ENCODE results near the gene RNF183.

Gene RNF183

GRCh38 chr9:113302792-113303418 is at the start of gene RNF183:
Gene RNF183, minus strand, starts transcription at chr9:113303376. Its CDS starts 5,192 bp downstream, at chr9:113298184.
- DNase-seq, result no peak

- DNase-seq, result no peak
These were observed 49.2 kb upstream of the RNF183 start for GRCh38 chr9:113352411-113352810.

- DNase-seq, result no peak
These were observed 48.8 kb upstream of the RNF183 start for GRCh38 chr9:113352006-113352405.

- no peak for DNase-seq
These were observed 47.8 kb upstream of the RNF183 start for GRCh38 chr9:113350937-113351336.

- DNase-seq, result no peak
These were observed 47.0 kb upstream of the RNF183 start for GRCh38 chr9:113350107-113350661.

GRCh38 chr9:113349445-113350094 is 46.4 kb upstream of the RNF183 start, which contains the start of gene BSPRY:
Gene BSPRY, plus strand, starts transcription at chr9:113349541. Its CDS starts 39 bp downstream, at chr9:113349580.
- DNase-seq, result peak; percentile 70

- DNase-seq, result no peak
These were observed 45.9 kb upstream of the RNF183 start for GRCh38 chr9:113349066-113349444.

- no peak for DNase-seq
These were observed 45.3 kb upstream of the RNF183 start for GRCh38 chr9:113348437-113348836.

GRCh38 chr9:113345671-113346070 is 42.5 kb upstream of the RNF183 start:
- DNase-seq, result no peak

- no peak for DNase-seq
These were observed 42.0 kb upstream of the RNF183 start for GRCh38 chr9:113345190-113345589.

- no peak for DNase-seq
These were observed 40.6 kb upstream of the RNF183 start for GRCh38 chr9:113343732-113344231.

- DNase-seq, result no peak
These were observed 38.7 kb upstream of the RNF183 start for GRCh38 chr9:113341712-113342410.

GRCh38 chr9:113340011-113340699 is 37.0 kb upstream of the RNF183 start, which contains the start of gene WDR31:
Gene WDR31, minus strand, starts transcription at chr9:113340275. Its CDS starts 8,253 bp downstream, at chr9:113332022.
- DNase-seq, result peak; percentile 93

- DNase-seq, result no peak
These were observed 34.5 kb upstream of the RNF183 start for GRCh38 chr9:113337714-113338113.

- no peak for DNase-seq
These were observed 28.6 kb upstream of the RNF183 start for GRCh38 chr9:113331780-113332179.

GRCh38 chr9:113328045-113328782 is 25.0 kb upstream of the RNF183 start:
- DNase-seq, result no peak

- DNase-seq, result no peak
These were observed 23.1 kb upstream of the RNF183 start for GRCh38 chr9:113326230-113326629.

- DNase-seq, result no peak
These were observed 19.5 kb upstream of the RNF183 start for GRCh38 chr9:113322671-113323070.

GRCh38 chr9:113320051-113320450 is 16.9 kb upstream of the RNF183 start:
- no peak for DNase-seq

- DNase-seq, result no peak
These were observed 15.9 kb upstream of the RNF183 start for GRCh38 chr9:113319054-113319453.

GRCh38 chr9:113317777-113318176 is 14.6 kb upstream of the RNF183 start:
- DNase-seq, result no peak

GRCh38 chr9:113316030-113316429 is 12.9 kb upstream of the RNF183 start:
- no peak for DNase-seq

Measured in activated effector memory CD4-positive, alpha-beta T cell treated with anti-CD3 and anti-CD28 coated beads, Interleukin-2, amount 50 U/mL, for 16 hours (primary cell).